Cerebellar nuclear complex (tissue), 1 donor: ENCODE results near the gene OPN5.

ENCODE experiments used
- DNase-seq, 2 experiments: peaks; one replicate each; lab custom pipeline; 2025; lab: John Stamatoyannopoulos, UW

Gene OPN5

DNA sequence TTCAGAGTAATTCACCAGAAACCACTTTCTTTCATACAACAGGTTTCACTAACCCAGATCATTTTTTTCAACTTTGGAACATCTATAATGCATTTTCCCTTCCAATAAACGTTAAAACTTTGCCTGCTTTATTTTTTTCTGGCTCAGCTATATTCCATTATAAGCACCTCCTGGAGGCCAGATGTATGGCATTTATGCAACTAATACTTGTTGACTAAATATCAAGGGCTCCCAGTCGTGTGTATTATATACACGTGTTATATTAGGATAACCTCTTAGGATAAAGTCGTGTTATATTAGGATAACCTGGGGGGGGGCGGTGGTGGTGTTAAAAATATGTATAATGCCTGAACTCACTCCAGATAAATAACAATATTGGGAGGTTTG lies 6.7 kb downstream of the OPN5 start:
- no peak for DNase-seq

DNA sequence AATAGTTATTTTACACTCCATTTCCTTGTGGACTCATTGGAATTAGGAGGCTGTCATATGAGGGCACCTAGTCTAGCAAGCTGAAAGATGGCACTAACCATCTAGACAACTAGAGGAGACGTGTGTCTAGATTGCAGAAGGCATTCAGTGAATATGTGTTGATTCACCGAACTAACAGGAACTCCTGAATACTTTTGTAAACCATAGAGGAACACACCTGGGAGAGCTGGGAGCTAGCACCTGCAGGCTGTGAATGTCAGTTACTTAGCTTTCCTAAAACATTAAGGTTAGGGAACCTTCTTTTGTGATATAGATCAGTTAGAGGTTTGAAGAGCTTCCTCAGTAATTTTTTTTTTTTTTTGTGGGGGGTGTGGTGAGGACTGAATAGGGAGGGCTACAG lies 7.7 kb downstream of the OPN5 start:
- no peak for DNase-seq

DNA sequence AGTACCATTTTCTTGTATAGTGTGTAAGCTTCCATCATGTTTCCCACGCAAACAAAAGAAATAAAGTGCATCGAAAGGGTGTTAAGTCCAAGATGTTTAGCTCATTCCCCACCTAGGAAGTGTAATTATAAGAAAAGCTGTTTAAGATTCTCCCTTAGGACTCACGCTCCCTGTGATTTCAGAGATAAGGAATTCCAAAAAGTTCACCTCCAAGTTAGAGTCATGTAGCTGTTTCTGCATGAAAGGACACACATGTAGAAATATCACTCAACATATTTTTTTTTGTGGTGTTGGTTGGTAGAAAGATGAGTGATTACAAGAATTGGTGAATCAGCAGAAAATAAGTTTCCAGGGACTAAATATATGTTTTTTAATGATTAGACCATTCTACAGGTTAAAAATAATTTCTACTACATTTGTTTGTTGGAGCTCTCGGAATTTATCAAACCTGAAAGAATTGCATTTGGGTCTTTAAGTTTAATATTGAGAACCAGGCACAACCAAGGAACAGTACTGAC lies 10.4 kb downstream of the OPN5 start:
- no peak for DNase-seq

DNA sequence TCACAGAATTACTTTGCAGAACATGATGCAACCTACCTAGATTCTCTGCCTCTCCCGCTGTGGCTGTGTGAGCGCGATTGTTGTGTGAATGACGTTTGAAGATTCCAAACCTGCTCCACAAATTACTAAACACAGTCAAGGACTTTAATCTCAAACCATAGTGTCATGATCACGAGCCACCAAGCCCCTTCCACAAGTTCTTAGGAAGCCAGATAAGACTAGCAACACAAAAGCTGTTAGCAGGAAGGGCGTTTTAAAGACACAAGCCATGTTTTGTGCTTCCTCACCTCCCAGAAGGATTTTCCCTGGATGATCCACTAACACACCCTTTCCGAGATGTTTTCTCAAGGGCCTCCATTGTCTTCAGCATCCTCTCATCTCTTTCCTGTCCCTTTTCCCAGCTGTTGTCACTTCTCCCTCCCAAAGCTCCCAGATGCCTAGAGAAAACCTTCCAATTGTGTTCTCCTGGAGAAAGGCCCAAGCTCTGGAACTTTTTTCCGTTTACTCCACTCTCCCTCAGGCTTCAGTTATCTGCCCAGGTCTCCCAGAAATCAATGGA lies 12.8 kb downstream of the OPN5 start:
- DNase-seq: no peak

DNA sequence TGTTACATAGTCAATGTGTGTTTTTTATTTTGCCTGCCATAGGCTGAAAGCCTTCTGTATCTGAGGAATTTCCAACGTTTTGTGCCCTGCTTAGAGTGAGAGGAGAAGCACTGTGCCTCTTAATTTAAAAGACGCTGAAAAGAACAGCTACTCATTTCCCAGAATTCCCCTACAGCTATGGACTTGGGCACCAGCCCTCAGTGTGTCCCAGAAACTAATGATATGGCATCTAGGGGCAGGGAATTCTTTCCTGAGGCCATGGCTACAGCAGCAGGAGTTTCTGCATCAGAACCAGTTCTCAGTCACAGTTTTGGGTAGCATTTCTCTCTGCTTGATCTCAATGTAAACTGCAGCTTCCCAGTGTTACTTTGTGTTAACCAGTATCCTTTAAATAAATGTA lies 20.2 kb downstream of the OPN5 start:
- DNase-seq: no peak

DNA sequence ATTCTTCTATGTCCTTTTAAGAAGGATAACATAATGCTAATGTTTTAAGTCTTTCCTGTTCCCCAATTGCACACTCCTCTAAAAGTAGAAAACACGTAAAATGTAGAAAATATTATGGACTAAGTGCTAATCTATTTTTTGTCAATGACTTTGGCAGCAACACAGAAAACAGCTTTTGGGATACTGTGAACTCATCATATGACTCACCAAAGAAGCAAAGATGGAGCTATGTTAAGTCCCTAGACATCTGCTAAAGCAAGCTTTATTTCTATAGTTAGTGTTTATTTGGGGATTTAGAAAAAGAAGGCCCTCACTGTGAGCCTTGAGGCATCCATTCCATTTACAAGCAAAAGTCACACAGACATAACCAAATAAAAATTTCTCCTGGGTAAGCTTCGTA lies 23.0 kb downstream of the OPN5 start:
- DNase-seq: no peak

DNA sequence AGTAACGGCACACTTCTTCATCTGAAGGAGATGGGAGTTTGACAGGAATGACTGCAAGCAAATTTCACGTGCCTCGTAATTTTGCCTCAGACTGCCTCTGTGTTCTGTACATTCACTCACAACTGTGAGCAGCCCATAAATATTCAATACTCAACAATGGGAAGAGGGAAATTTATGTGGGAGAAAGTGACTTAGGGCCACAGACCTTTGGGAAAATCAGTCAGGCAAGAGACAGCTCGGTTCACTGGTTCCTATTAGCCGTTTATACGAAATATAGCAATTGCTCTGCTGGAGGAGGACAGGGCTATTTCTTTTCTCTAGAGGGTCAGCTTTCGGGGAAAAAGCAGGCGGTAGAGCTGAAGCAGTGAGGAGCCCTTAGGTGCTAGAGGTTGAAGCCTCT lies 28.0 kb downstream of the OPN5 start:
- DNase-seq: no peak

DNA sequence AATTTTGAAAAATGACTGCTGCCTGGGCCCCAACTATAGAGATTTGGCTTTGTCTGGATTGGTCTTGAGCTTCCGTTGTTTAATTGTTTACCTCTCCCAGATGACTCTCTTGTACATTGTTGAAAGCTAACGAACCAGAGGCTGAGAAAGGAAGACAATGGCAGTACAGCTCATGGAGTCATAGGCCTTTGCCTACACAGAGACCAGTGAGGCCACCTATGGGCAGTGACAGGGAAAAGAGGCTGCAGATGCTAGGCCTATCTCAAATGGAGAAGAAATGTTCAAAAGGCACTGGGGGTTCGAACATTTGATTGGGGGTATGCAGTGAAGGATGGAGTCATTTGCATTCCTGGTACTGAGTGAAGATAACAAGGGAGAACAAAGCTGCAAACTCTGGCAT lies 29.1 kb downstream of the OPN5 start:
- no peak for DNase-seq

DNA sequence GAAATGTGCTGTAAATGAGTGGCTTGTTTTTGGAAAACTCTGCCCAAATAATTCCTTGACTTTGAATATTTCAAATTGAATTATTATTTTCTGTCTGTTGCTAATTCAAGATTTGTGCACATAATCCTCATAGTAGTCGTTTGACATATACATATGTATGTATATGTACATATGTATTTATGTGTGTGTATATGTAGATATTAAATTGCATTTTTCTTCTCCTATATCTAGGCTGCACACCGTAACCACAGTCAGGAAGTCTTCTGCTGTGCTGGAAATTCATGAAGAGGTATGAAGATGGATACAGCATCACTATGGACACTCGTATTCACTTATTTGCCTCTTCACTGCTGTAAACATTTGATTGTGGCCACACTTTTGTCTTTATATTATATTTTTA lies 29.6 kb downstream of the OPN5 start:
- no peak for DNase-seq

DNA sequence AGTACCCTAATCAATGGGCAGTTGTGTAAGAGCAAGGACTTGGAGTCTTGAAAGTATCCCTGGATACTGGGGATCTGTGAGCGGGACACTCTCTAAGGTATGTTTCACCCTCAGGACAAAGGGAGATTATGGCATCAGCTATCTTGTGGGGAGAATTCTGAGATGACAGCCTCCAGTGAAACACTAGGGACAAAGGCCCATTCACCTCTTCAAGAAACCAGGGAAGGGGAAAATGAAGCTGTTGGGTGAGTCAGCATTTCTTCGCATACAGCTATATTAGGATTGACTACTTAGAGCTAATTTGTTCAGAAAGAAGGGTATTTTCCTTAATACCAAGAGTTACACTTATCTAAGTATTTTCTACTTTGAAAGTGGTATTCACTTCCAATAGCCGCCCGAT lies 35.9 kb downstream of the OPN5 start:
- no peak for DNase-seq

DNA sequence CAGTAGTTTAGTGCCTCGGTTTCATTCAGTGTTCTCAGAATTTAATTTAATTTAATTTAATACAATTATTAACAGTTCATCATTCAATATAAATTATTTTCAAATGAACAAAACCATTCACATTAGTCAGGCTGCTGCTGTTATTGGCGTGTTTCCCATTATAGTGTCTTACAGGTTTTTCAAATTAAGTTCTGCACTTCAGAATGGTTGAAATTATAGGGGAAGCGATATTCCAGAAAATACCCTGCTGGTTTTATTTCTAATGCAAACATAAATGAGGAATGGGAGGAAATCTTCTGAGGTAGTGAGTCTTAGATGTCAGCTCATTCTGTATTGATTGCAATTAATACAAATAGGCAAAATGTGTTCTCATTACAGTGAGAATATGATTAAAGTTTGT lies 37.6 kb downstream of the OPN5 start:
- no peak for DNase-seq

DNA sequence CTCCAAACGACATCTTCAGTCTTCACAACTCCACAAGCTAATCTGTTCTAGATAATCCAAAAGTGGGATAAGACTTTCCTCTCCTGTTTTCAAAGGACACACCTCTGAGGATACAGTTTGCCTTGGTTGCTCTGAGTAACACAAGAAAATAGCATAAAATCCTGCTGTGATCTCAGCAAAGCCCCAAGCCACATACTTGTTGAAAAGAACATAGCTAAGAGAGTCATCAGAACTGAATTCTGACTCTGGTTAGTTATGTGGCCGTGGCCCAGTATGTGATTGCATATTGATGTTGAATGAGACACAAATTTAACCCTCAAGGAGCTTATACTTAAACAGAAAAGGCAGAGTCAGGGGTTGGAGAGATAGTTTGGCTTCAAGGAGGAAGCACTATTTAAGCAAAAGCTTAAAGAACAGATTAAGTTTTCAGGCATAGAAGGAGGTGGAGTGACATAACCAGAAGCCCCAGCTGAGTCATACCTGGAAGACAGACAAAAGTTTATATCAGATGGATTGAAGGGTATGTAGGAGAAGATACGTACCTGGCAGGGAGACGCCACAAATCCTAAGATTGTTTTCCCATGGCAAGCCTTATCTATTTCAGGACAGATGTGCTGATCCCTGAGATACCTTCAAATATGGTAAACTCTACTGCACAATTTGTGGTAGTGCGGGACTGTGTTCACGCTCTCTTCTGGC lies 41.2 kb downstream of the OPN5 start:
- DNase-seq: no peak

DNA sequence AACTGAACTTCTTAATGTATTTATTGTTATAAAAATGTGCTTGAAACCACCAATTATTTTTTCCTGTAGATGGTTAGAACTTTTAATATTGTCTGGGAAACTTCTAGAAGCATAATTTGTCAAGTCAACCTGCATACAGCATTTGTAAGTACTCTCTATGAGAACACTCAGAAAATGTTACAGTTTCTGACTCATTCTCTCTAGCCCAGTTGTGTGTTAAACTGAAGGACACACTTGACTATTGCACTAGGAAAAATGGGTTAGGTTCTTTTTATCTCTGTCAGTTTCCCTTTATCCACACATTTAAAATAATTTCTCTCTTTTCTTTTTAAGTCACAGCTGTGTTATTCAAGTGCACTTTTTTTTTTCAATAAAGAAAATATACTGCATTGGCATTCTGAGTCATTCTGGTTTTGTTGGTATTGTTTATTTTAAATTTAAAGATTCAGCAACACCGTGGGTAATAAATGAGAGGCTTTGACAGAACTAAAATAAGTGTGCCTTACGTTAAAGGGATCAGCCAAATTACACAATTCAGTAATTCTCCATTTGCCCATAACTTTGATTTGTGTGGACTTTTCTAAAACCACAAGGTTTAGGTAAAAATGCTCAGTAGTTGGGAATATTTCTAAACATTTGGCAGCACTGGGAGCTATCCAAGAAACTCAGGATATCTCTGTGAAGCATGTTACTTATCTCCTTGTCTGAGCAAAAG lies 50.7 kb downstream of the OPN5 start:
- DNase-seq: no peak

DNA sequence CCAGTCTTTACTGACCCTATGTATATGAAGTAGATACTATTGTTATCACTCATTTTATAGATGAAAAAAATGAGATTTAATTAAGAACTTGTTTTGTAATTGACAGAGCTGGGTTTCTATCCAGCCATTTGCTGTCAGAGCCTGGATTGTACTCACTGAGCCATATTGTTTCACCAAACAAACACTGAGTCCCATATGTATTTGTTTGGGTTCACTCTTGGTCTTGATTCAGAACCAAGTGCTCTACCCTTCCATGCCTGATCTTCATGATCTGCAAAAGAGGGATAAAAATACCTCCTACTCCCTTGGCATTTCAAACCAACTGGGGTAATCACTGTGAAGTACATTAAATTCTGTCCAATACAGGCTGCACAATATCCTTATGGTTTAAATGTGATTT lies 52.4 kb downstream of the OPN5 start:
- no peak for DNase-seq

DNA sequence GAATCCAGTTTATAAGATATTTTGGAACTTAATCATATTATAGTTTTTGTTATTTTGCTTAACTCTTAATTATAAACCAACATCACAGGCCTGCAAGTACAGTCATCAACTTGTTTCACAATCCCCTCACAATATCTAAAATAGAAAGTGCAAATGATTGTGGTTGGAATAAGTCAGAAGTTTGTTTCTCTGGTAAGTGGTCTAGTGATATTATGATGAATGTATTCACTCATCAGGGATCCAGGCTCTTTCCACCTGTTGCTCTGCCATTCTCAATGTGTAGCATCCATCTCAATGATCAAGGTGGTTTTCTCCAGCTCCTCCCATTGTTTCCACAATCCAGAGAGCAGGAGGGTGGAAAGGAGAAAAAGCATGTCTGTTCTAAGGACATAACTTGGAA lies 54.2 kb downstream of the OPN5 start:
- DNase-seq: no peak

DNA sequence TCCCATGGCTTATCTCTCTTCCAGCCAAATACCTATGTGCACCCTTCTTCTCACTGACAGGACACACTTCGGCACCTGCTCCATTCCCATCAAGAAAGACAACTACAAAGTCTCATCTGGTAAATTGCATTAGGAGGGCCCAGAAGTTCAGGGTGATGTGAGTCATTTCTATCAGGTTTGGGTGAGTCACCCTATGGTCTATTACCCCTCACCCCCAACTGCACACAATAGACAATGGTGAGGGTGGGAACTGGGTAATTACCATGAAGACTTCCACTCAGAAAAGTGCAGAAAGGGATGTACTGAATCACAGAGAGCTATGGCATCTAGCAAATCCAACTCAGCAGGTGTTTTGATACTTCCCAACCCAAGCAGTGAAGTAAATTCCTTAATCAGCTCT lies 54.8 kb downstream of the OPN5 start:
- DNase-seq: no peak

DNA sequence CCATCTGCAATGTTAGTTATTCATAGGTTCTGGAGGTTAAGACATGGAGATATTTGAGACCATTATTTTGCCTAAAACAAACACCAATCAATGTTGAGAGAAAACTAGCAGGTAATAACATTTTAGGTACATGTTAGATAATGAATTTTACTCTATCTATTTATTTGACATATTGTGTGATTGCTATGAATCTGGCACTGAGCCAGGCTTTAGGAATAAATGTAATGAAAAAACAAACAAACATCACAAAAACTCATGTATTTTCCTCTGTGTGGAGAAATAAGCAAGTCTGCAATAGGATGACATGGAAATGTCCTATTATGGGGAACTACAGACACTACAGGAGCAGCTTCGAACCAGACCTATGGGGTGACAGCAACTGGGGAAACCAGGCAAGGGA lies 57.8 kb downstream of the OPN5 start:
- no peak for DNase-seq

DNA sequence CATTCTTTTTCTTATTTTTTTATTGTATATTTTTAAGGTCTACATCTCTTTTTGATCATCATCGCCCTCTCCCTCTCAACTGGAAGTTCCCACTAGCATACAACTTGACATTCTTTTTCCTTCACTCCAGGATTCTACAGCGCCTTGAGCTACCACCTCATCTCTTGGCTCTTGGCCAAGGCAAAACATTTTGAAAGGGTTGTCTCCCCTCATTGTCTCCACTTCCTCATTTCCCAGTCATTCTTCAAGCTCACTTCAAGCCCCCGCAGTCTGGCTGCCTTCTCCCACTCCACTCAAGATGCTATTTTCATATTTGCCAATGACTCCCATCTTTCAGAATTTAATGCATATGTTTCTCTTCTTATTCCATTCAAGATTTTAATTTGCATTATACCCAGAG lies 63.0 kb downstream of the OPN5 start:
- no peak for DNase-seq

DNA sequence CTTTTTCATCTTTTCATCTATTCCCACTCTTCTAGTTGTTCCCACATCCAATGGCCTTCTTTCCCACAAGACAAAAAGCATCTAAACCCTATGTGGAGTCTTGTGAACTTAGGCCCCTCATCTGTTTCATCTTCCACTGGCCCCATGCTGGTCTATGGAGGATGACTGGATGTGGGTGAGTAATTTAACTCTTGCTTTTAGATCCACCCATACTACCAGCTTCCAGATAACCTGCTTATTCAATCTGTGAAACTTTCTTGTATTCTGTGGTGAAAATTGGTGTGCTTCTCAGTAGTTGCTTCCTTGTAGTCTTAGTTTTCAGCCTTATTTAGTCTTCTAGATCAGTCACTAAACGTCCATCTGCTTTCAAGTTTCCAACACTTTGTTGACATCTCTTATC lies 64.9 kb downstream of the OPN5 start:
- DNase-seq: no peak

DNA sequence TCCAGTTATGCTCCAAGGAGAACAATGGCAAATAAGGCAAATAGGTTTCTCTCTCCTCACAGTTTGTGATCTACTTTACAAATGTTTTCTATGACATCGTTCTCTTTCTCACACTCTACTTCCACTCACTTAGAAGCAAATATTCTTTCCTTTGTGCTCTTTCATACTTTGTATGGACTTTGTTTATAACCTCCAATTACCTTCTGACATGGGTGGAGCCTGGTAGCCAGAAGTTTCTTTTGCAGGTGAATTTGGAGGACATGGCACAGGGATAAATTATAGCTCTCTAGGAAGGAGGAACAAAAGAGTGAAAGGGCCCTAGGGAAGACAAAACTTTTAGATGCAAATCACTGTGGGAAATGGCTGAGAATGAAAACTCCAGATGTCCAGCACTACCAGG lies 69.3 kb downstream of the OPN5 start:
- DNase-seq: no peak

DNA sequence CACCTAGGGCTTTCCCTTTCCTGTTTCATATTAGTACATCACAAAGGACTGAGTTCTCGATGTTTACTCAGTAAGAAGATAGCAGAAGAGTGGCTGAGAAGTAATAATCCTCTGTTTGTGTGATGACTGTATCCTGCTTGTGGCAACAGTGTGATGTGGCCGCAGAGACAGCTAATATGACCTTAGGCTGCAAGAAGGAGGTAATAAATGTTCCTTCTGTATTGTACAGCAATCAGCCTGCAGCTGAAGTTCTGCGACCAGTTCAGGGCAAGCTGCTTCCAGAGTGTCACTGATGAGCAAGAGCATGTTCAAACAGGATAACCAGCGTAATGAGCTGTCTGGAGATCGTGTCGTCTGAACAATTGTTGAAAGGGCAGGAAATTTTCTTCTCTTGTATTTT lies 70.9 kb downstream of the OPN5 start:
- no peak for DNase-seq

DNA sequence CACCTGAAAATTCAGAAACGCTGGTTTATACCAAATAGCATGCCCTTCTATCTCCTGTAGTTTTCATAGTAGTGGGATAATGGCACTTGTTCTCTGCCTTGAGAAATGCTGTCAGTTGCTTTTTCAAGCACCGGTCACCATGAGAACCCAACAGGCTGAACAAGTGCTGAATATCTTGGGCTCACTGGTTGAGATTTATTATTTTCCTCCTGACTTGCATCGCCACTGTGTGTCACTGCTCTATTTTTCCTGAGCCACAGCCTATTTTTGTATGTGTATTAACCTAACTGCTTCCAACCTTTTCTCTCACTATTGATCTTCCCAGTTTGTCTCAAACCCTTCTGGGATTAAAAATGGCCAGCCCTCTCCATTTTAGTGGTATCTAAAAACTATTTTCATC lies 71.9 kb downstream of the OPN5 start:
- DNase-seq: no peak

DNA sequence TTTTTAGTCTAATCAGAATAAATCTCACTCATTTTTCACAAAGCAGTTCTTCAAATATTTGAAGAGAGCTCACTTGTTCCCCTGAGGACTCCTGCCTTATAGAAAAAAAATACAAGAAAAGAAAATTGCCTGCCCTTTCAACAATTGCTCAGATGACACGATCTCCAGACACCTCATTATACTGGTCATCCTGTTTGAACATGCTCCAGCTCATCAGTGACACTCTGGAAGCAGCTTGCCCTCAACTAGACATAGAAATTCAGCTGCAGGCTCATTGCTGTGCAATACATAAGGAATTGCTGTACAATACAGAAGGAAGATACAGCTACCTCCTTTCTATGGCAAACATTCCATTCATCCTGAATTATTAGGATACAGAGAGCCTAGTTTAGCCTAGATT lies 73.1 kb downstream of the OPN5 start:
- no peak for DNase-seq

DNA sequence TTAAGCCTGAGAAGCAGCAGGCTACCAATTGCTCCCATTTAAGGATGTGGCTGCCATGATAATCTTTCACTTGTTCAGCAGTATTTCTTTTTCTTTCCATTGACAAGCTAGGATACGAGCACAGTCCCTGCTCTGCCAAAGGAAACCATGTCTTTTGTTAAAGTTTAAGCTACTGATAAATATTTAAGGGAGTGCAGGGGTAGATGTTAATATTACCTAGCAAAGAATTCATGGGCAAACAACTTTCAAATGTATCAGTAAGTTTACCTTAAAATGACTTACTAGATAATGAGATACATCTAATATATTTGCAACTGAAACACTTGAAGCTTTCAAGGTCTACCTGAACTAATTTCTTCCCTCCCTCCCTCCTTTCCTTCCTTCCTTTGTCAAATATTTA lies 77.3 kb downstream of the OPN5 start:
- DNase-seq: no peak
